Cardiac muscle cell (in vitro differentiated cells and primary cell): ENCODE results near the gene QRICH1. TPM values are rescaled to one million over a fixed set of nuclear protein-coding genes. Genes with fewer than 3 reads are reported as not detected.
A peak's percentile ranks its signal among the peaks of the same experiment; 100 is the strongest.

Source experiments
- DNase-seq, 2 donors: peaks; one replicate each; pipeline versions ENCODE4 v3.0.0 to v3.0.0-alpha.2; 2010 to 2017; ENCODE audit warnings: low read depth in 1 of 2, low spot score in 1 of 2
- H3K27ac ChIP-seq: fragments of 200-600 bp; sonication (generic); 2 replicates; pipeline ENCODE4 v1.5.1; 2016
- H3K27me3 ChIP-seq: fragments of 200-600 bp; sonication (generic); 2 replicates; pipeline ENCODE4 v1.6.0; 2016; ENCODE audit warnings: control low read depth
- H3K36me3 ChIP-seq: fragments of 200-600 bp; sonication (generic); 2 replicates; pipeline ENCODE4 v1.5.1; 2016; ENCODE audit warnings: control low read depth
- H3K4me1 ChIP-seq: fragments of 200-600 bp; sonication (generic); 2 replicates; pipeline ENCODE4 v1.8.1; 2017; ENCODE audit warnings: low read depth, mild to moderate bottlenecking, mixed run types
- H3K4me3 ChIP-seq: fragments of 200-600 bp; sonication (generic); 2 replicates; pipeline ENCODE4 v1.5.1; 2016; ENCODE audit warnings: mild to moderate bottlenecking
- H3K9me3 ChIP-seq: fragments of 200-600 bp; sonication (generic); 2 replicates; pipeline ENCODE4 v1.5.1; 2017; ENCODE audit warnings: low read depth, mild to moderate bottlenecking, control low read depth
- CTCF ChIP-seq: IDR thresholded peaks from 2 replicates; pipeline ENCODE4 v1.5.1; 2012; ENCODE audit warnings: low read depth, mild to moderate bottlenecking, low read length
- polyA plus RNA-seq: library from polyadenylated mRNA; unstranded; fragments of >200 nt; fragmentation: Nextera tagmentation; extraction: Ambion mirVana; gene quantifications from 2 replicates; pipeline ENCODE4 v1.2.1, GENCODE V29; 2016
- total RNA-seq: library from RNA; depleted of rRNA; stranded (reverse); fragments of >200 nt; gene quantifications from 2 replicates; pipeline ENCODE4 v1.2.3, GENCODE V29; 2016

The QRICH1 gene
- total and polyA plus RNA-seq, 2 experiments from 2014 or later = 44.3 to 116 TPM

DNA sequence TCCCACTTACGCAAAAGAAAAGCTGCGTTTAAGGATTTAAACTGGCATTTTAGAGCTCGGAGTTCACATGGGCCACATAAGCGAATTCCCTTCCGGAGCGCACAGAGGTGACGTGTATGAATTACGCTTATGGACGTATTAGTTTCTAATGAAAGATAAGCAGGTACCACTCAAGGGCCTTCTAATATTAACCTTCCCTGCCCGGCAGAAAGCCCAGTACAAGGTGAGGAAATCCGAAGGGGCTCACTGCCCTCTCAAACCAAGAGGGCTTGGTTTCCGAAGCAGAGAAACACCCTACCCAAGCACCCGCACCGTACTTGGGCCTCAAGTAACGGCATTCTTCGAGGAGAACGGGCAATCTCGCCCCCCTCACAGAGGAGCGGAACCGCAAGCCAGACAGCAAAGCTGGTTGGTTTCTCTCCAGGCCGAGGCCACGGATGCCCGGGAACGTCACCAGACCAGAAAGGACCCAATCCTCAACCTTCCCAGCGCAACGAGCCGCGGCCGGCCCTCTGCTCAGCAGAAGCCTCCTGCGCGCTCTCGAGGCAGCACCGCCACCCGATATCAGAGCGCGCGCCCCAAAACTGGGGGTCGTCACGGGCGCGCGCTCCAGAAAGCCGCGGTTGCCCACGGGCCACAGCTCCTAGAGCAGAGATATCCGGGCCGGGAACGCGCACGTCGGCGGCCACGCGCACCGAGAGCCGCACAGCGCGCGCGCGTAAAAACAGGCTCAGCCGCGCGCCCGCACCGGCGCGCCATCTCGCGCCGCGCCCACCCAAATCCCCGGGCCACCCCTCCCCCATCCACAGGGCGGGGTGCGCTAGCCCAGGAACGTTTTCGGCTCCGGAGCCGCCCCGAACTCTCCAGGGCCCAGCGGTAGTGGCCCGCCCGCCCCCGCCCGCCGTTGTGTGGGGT is 676 bp downstream of the QRICH1 start:
- Histone ChIP-seq H3K9me3 (no peaks in the 10 kb centered on the region), H3K4me3 (peak overlapping the region; percentile 86), H3K4me1 (peaks cover 8% of the 10 kb centered on the region), H3K27ac (peak overlapping the region; percentile 99), H3K27me3 (no peaks in the 10 kb centered on the region), H3K36me3 (peaks cover 13% of the 10 kb centered on the region)
- no peak for TF ChIP-seq CTCF
- peak; percentile 88 to 92 for DNase-seq

DNA sequence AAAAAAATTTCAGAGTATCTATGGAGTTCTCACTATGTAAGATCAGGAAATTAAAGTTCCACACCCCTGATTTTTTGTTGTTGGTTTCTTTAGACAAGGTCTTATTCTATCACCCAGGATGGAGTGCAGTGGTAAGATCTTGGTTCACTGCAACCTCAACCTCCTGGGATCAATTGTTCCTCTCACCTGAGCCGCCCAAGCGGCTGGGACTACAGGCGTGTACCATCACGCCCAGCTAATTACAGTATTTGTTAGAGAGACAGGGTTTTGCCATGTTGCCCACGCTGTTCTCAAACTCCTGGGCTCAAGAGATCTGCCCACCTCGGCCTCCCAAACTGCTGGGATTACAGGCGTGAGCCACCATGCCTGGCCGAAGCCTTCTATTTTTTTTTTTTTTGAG is 12.4 kb downstream of the QRICH1 start:
- Histone ChIP-seq H3K9me3 (no peaks in the 10 kb centered on the region), H3K27ac (no peak overlapping the region), H3K4me3 (no peak overlapping the region), H3K36me3 (peaks cover 14% of the 10 kb centered on the region), H3K4me1 (no peaks in the 10 kb centered on the region), H3K27me3 (no peaks in the 10 kb centered on the region)
- no peak for DNase-seq
- TF ChIP-seq CTCF = no peak

- no peak for DNase-seq
- Histone ChIP-seq H3K4me3 (no peak overlapping the region), H3K4me1 (no peaks in the 10 kb centered on the region), H3K27me3 (no peaks in the 10 kb centered on the region), H3K36me3 (peaks cover 30% of the 10 kb centered on the region), H3K27ac (no peak overlapping the region), H3K9me3 (no peaks in the 10 kb centered on the region)
- no peak for TF ChIP-seq CTCF
Measured at GRCh38 chr3:49079270-49079669, 14.6 kb downstream of the QRICH1 start.

DNA sequence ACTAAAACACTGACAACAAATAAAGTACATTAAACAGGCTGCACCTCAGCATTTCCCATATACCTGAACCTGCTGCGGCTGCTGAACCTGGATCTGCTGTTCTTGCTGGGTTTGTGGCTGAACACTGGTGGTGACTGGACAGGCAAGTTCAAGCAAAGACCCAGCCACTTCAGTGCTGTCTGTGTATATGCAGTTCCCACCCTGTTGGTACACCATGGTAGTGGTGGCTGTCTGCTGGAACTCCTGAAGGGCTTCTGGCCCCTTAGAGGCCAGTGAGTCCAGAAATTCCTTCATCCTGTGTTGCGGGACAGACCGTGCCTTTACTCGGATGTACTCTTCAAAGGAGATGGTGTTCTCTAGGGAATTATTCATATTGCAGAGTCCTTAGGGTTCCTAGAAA is 17.2 kb downstream of the QRICH1 start:
- DNase-seq = no peak
- no peak for TF ChIP-seq CTCF
- Histone ChIP-seq H3K4me1 (no peaks in the 10 kb centered on the region), H3K4me3 (no peak overlapping the region), H3K36me3 (peaks cover 50% of the 10 kb centered on the region), H3K9me3 (no peaks in the 10 kb centered on the region), H3K27ac (no peak overlapping the region), H3K27me3 (no peaks in the 10 kb centered on the region)

- no peak for TF ChIP-seq CTCF
- no peak overlapping the region for H3K27ac ChIP-seq
- DNase-seq = no peak
- no peak overlapping the region for H3K4me3 ChIP-seq
- no peaks in the 10 kb centered on the region for H3K4me1 ChIP-seq
- peaks cover 54% of the 10 kb centered on the region for H3K36me3 ChIP-seq
- H3K9me3 ChIP-seq = no peaks in the 10 kb centered on the region
- H3K27me3 ChIP-seq = no peaks in the 10 kb centered on the region
Measured at GRCh38 chr3:49076116-49076515, 17.8 kb downstream of the QRICH1 start.
